Suprapubic skin (tissue), 3 donors: ENCODE results near the gene C11orf91.

Source experiments
- CTCF ChIP-seq, 2 donors: fragments of 200-600 bp in 1 of 2; fragments of 450-650 bp in 1 of 2; sonication (generic) in 1 of 2; IDR thresholded peaks; one replicate each; pipeline ENCODE4 v1.5.1; 2016 to 2019; ENCODE audit warnings: antibody characterized with exemption in 2 of 2, mild to moderate bottlenecking in 1 of 2, moderate library complexity in 1 of 2
- POLR2AphosphoS5 ChIP-seq, 3 donors: sonication (generic); formaldehyde crosslinking; IDR thresholded peaks; one replicate each; pipeline ENCODE4 v1.6.1; 2017; ENCODE audit warnings: antibody characterized with exemption in 3 of 3

GRCh38 chr11:33695051-33695566 lies 5.5 kb downstream of the C11orf91 start:
- TF ChIP-seq POLR2AphosphoS5 (IDR thresholded peaks at IDR 0.05) (no peak), CTCF (IDR thresholded peaks at IDR 0.05) (no peak)
